ENCODE results near the gene WNK1. TPM values are rescaled to one million over a fixed set of nuclear protein-coding genes. Genes with fewer than 3 reads are reported as not detected.
"Not testable (repeated sequence)": the region's sequence is repeated elsewhere in the genome, so short reads cannot be mapped to it uniquely, and the experiment has no call there.

Gene WNK1
- total RNA-seq, 2 experiments from 2014 or later = 139 to 140 TPM

- intact Hi-C loops (cut with micrococcal nuclease); POLR2A ChIA-PET; DNase-seq; H3K27ac Mint-ChIP-seq; H3K27me3 Mint-ChIP-seq; H3K9me3 Mint-ChIP-seq; H3K4me3 Mint-ChIP-seq; H3K36me3 Mint-ChIP-seq: not testable (repeated sequence)
- H3K4me1 Mint-ChIP-seq (ENCODE audit: low read depth) = peaks cover 51% of the 10 kb centered on the region
- CTCF ChIA-PET = interaction anchor here (1.0 kb wide), 1 partner anchor 100 kb away, joined by 4 read pairs; the partner anchor contains the start of gene RAD52
Measured at GRCh38 chr12:849733-850437, 97.5 kb downstream of the WNK1 start.

- Mint-ChIP-seq H3K27me3 (no peaks in the 10 kb centered on the region), H3K4me1 (ENCODE audit: low read depth) (peaks cover 47% of the 10 kb centered on the region), H3K27ac (peak overlapping the region; percentile 15), H3K36me3 (peaks cover 6% of the 10 kb centered on the region), H3K9me3 (peaks cover 4% of the 10 kb centered on the region), H3K4me3 (no peak overlapping the region)
- DNase-seq = no peak
- ChIA-PET POLR2A (no interaction called here), CTCF (no interaction called here)
- intact Hi-C loops (cut with micrococcal nuclease) = no loop called here
Measured at GRCh38 chr12:851343-851742, 99.0 kb downstream of the WNK1 start.

GRCh38 chr12:851913-852312 is 99.5 kb downstream of the WNK1 start:
- intact Hi-C loops (cut with micrococcal nuclease) = no loop called here
- H3K4me3 Mint-ChIP-seq = no peak overlapping the region
- ChIA-PET CTCF (interaction anchor here (1.0 to 1.5 kb wide), 2 partner anchors 38 to 276 kb away, joined by 3 to 4 read pairs; no protein-coding TSS in a partner anchor), POLR2A (no interaction called here)
- no peaks in the 10 kb centered on the region for H3K27me3 Mint-ChIP-seq
- H3K4me1 Mint-ChIP-seq (ENCODE audit: low read depth) = peaks cover 49% of the 10 kb centered on the region
- no peak overlapping the region for H3K27ac Mint-ChIP-seq
- H3K36me3 Mint-ChIP-seq = peaks cover 9% of the 10 kb centered on the region
- peaks cover 4% of the 10 kb centered on the region for H3K9me3 Mint-ChIP-seq
- DNase-seq = no peak

- Mint-ChIP-seq H3K9me3 (peaks cover 4% of the 10 kb centered on the region), H3K4me3 (no peak overlapping the region), H3K4me1 (ENCODE audit: low read depth) (peaks cover 48% of the 10 kb centered on the region), H3K36me3 (peaks cover 16% of the 10 kb centered on the region), H3K27me3 (no peaks in the 10 kb centered on the region), H3K27ac (peak overlapping the region; percentile 4)
- ChIA-PET CTCF (interaction anchor here (0.7 to 2.3 kb wide), 4 partner anchors 39 to 282 kb away, joined by 3 to 7 read pairs (median 4); no protein-coding TSS in a partner anchor), POLR2A (no interaction called here)
- intact Hi-C loops (cut with micrococcal nuclease) = no loop called here
- DNase-seq = no peak
Measured at GRCh38 chr12:852864-853263, 100.5 kb downstream of the WNK1 start.

GRCh38 chr12:857611-858010 is 105.2 kb downstream of the WNK1 start:
- Mint-ChIP-seq H3K27me3 (no peaks in the 10 kb centered on the region), H3K4me3 (no peak overlapping the region), H3K9me3 (no peaks in the 10 kb centered on the region), H3K27ac (no peak overlapping the region), H3K36me3 (peaks cover 24% of the 10 kb centered on the region), H3K4me1 (ENCODE audit: low read depth) (peaks cover 10% of the 10 kb centered on the region)
- intact Hi-C loops (cut with micrococcal nuclease) = no loop called here
- ChIA-PET POLR2A (no interaction called here), CTCF (interaction anchor here (0.7 to 2.7 kb wide), 4 partner anchors 10 to 282 kb away, joined by 3 to 8 read pairs (median 6); no protein-coding TSS in a partner anchor)
- DNase-seq = no peak

GRCh38 chr12:862303-862911 is 110.0 kb downstream of the WNK1 start:
- intact Hi-C loops (cut with micrococcal nuclease) = no loop called here
- Mint-ChIP-seq H3K27ac (no peak overlapping the region), H3K36me3 (peaks cover 28% of the 10 kb centered on the region), H3K9me3 (no peaks in the 10 kb centered on the region), H3K27me3 (no peaks in the 10 kb centered on the region), H3K4me3 (no peak overlapping the region), H3K4me1 (ENCODE audit: low read depth) (peaks cover 3% of the 10 kb centered on the region)
- CTCF ChIA-PET = interaction anchor here (0.7 to 1.8 kb wide), 4 partner anchors 45 to 293 kb away, joined by 3 to 6 read pairs (median 4); no protein-coding TSS in a partner anchor
- POLR2A ChIA-PET = interaction anchor here (0.8 kb wide), 1 partner anchor 17 kb away, joined by 3 read pairs; no protein-coding TSS in a partner anchor
- DNase-seq = no peak

- POLR2A ChIA-PET = no interaction called here
- Mint-ChIP-seq H3K36me3 (peaks cover 28% of the 10 kb centered on the region), H3K27me3 (no peaks in the 10 kb centered on the region), H3K4me1 (ENCODE audit: low read depth) (peaks cover 3% of the 10 kb centered on the region), H3K9me3 (no peaks in the 10 kb centered on the region), H3K4me3 (no peak overlapping the region), H3K27ac (no peak overlapping the region)
- intact Hi-C loops (cut with micrococcal nuclease) = no loop called here
- DNase-seq = no peak
- CTCF ChIA-PET = interaction anchor here (0.8 kb wide), 1 partner anchor 9 kb away, joined by 3 read pairs; no protein-coding TSS in a partner anchor
Measured at GRCh38 chr12:863285-863684, 110.9 kb downstream of the WNK1 start.

- intact Hi-C loops (cut with micrococcal nuclease) = no loop called here
- ChIA-PET CTCF (no interaction called here), POLR2A (no interaction called here)
- peaks cover 19% of the 10 kb centered on the region for H3K4me1 Mint-ChIP-seq (ENCODE audit: low read depth)
- H3K9me3 Mint-ChIP-seq = no peaks in the 10 kb centered on the region
- H3K27me3 Mint-ChIP-seq = no peaks in the 10 kb centered on the region
- peaks cover 33% of the 10 kb centered on the region for H3K36me3 Mint-ChIP-seq
- no peak for DNase-seq
- H3K27ac Mint-ChIP-seq = no peak overlapping the region
- no peak overlapping the region for H3K4me3 Mint-ChIP-seq
Measured at GRCh38 chr12:865614-866013, 113.2 kb downstream of the WNK1 start.

GRCh38 chr12:867905-868304 is 115.5 kb downstream of the WNK1 start:
- Mint-ChIP-seq H3K9me3 (no peaks in the 10 kb centered on the region), H3K27ac (no peak overlapping the region), H3K4me1 (ENCODE audit: low read depth) (peaks cover 19% of the 10 kb centered on the region), H3K36me3 (peaks cover 25% of the 10 kb centered on the region), H3K27me3 (no peaks in the 10 kb centered on the region), H3K4me3 (no peak overlapping the region)
- intact Hi-C loops (cut with micrococcal nuclease) = no loop called here
- DNase-seq = no peak
- ChIA-PET CTCF (no interaction called here), POLR2A (no interaction called here)

- ChIA-PET POLR2A (no interaction called here), CTCF (no interaction called here)
- Mint-ChIP-seq H3K27me3 (no peaks in the 10 kb centered on the region), H3K9me3 (no peaks in the 10 kb centered on the region), H3K4me3 (no peak overlapping the region), H3K36me3 (peaks cover 25% of the 10 kb centered on the region), H3K4me1 (ENCODE audit: low read depth) (peaks cover 22% of the 10 kb centered on the region), H3K27ac (no peak overlapping the region)
- DNase-seq = no peak
- intact Hi-C loops (cut with micrococcal nuclease) = no loop called here
Measured at GRCh38 chr12:868722-869121, 116.3 kb downstream of the WNK1 start.

GRCh38 chr12:870378-870777 is 118.0 kb downstream of the WNK1 start:
- intact Hi-C loops (cut with micrococcal nuclease) = no loop called here
- ChIA-PET POLR2A (no interaction called here), CTCF (interaction anchor here (1.2 kb wide), 1 partner anchor 15 kb away, joined by 5 read pairs; no protein-coding TSS in a partner anchor)
- peaks cover 26% of the 10 kb centered on the region for H3K36me3 Mint-ChIP-seq
- H3K4me1 Mint-ChIP-seq (ENCODE audit: low read depth) = peaks cover 28% of the 10 kb centered on the region
- DNase-seq = no peak
- H3K9me3 Mint-ChIP-seq = no peaks in the 10 kb centered on the region
- H3K27me3 Mint-ChIP-seq = no peaks in the 10 kb centered on the region
- H3K4me3 Mint-ChIP-seq = no peak overlapping the region
- no peak overlapping the region for H3K27ac Mint-ChIP-seq

GRCh38 chr12:873954-874353 is 121.6 kb downstream of the WNK1 start:
- Mint-ChIP-seq H3K9me3 (no peaks in the 10 kb centered on the region), H3K4me3 (no peak overlapping the region), H3K27me3 (no peaks in the 10 kb centered on the region), H3K4me1 (ENCODE audit: low read depth) (peaks cover 19% of the 10 kb centered on the region), H3K27ac (peak overlapping the region; percentile 30), H3K36me3 (peaks cover 19% of the 10 kb centered on the region)
- ChIA-PET CTCF (interaction anchor here (0.9 to 2.4 kb wide), 8 partner anchors 42 to 709 kb away, joined by 3 to 8 read pairs (median 4); partner anchors contain the start of gene RAD52), POLR2A (no interaction called here)
- peak; percentile 14 for DNase-seq
- intact Hi-C loops (cut with micrococcal nuclease) = loop anchor here (1.0 kb wide), 1 partner anchor 26 kb away; no protein-coding TSS in a partner anchor
